Neuronal stem cell (in vitro differentiated cells): ENCODE measurements around the gene FRMD6.

Source experiments
- DNase-seq: peaks from one replicate; pipeline ENCODE4 v3.0.0-alpha.2; 2013; ENCODE audit warnings: low spot score
- H2AFZ ChIP-seq: one replicate; pipeline ENCODE4 v1.6.1; 2013; ENCODE audit warnings: mild to moderate bottlenecking, low read length, inconsistent platforms
- H2AK5ac ChIP-seq: 2 replicates; pipeline ENCODE4 v1.6.1; 2013; ENCODE audit warnings: low read depth, mild to moderate bottlenecking, inconsistent platforms, low read length, moderate library complexity, mixed read lengths
- H2BK120ac ChIP-seq: 2 replicates; pipeline ENCODE4 v1.6.1; 2013; ENCODE audit warnings: low read depth, mild to moderate bottlenecking, inconsistent platforms, low read length, moderate library complexity, mixed read lengths
- H2BK12ac ChIP-seq: one replicate; pipeline ENCODE4 v1.6.1; 2013; ENCODE audit warnings: low read length, inconsistent platforms
- H2BK15ac ChIP-seq: 2 replicates; pipeline ENCODE4 v1.6.1; 2013; ENCODE audit warnings: mild to moderate bottlenecking, low read length, inconsistent platforms, mixed read lengths
- H2BK5ac ChIP-seq: one replicate; pipeline ENCODE4 v1.6.1; 2013; ENCODE audit warnings: inconsistent platforms, mild to moderate bottlenecking, low read length, moderate library complexity
- H3K14ac ChIP-seq: one replicate; pipeline ENCODE4 v1.6.1; 2013; ENCODE audit warnings: low read length, inconsistent platforms
- H3K18ac ChIP-seq: 2 replicates; pipeline ENCODE4 v1.6.1; 2013; ENCODE audit warnings: low read length, inconsistent platforms
- H3K23ac ChIP-seq: 2 replicates; pipeline ENCODE4 v1.6.1; 2013; ENCODE audit warnings: low read depth, mild to moderate bottlenecking, mixed read lengths, low read length, inconsistent platforms; ENCODE audit not compliant: poor library complexity
- H3K27ac ChIP-seq: replicated peaks from 3 replicates; pipeline ENCODE4 v1.5.1; 2013; ENCODE audit warnings: low read length, inconsistent platforms
- H3K27me3 ChIP-seq, 3 experiments: 2 replicates each; pipeline ENCODE4 v1.6.1; 2013; ENCODE audit warnings: low read length in 3 of 3, mild to moderate bottlenecking in 2 of 3, inconsistent platforms in 1 of 3, low read depth in 1 of 3, mixed read lengths in 1 of 3, moderate library complexity in 1 of 3; ENCODE audit not compliant: control insufficient read depth in 3 of 3, insufficient read depth in 3 of 3
- H3K36me3 ChIP-seq, 2 donors: replicated peaks in 1 of 2; 2 replicates each; pipeline ENCODE4 v1.6.1; 2013; ENCODE audit warnings: low read length in 2 of 2; ENCODE audit not compliant: control insufficient read depth in 2 of 2, insufficient read depth in 2 of 2
- H3K4ac ChIP-seq: 2 replicates; pipeline ENCODE4 v1.6.1; 2013; ENCODE audit warnings: inconsistent platforms, mild to moderate bottlenecking, low read length, moderate library complexity
- H3K4me1 ChIP-seq, 2 donors: 1 replicate in 1 of 2; 2 replicates in 1 of 2; pipeline ENCODE4 v1.6.1; 2013; ENCODE audit warnings: low read length in 2 of 2, low read depth in 1 of 2; ENCODE audit not compliant: control insufficient read depth in 2 of 2, insufficient read depth in 1 of 2
- H3K4me2 ChIP-seq: one replicate; pipeline ENCODE4 v1.6.1; 2013; ENCODE audit warnings: mild to moderate bottlenecking, low read length, inconsistent platforms; ENCODE audit not compliant: insufficient read depth, poor library complexity, severe bottlenecking
- H3K4me3 ChIP-seq, 2 donors: 2 replicates each; pipeline ENCODE4 v1.5.1; 2013; ENCODE audit warnings: low read length in 2 of 2, mild to moderate bottlenecking in 2 of 2, inconsistent platforms in 1 of 2, moderate library complexity in 1 of 2
- H3K79me1 ChIP-seq: one replicate; pipeline ENCODE4 v1.6.1; 2013; ENCODE audit warnings: low read depth, mild to moderate bottlenecking, inconsistent platforms, low read length, moderate library complexity
- H3K9ac ChIP-seq: one replicate; pipeline ENCODE4 v1.6.1; 2013; ENCODE audit warnings: mild to moderate bottlenecking, low read depth, low read length, inconsistent platforms; ENCODE audit not compliant: poor library complexity
- H3K9me3 ChIP-seq, 2 donors: replicated peaks in 1 of 2; 2 replicates each; pipeline versions ENCODE3 to v1.6.1; 2013; ENCODE audit warnings: low read length in 2 of 2, mild to moderate bottlenecking in 2 of 2, inconsistent platforms in 1 of 2, low read depth in 1 of 2, mixed read lengths in 1 of 2, moderate library complexity in 1 of 2; ENCODE audit not compliant: control insufficient read depth in 2 of 2, insufficient read depth in 1 of 2
- H4K8ac ChIP-seq: one replicate; pipeline ENCODE4 v1.6.1; 2013; ENCODE audit warnings: low read depth, mild to moderate bottlenecking, inconsistent platforms, low read length, moderate library complexity
- H4K91ac ChIP-seq: one replicate; pipeline ENCODE4 v1.6.1; 2013; ENCODE audit warnings: low read length, low read depth, mild to moderate bottlenecking, inconsistent platforms; ENCODE audit not compliant: poor library complexity
- WGBS, 2 donors: extraction: QIAGEN DNeasy Blood & Tissue Kit; methylation state at CpG; one replicate each; pipeline ENCODE4 v1.1.7; 2013; ENCODE audit warnings: missing lambda C conversion rate in 2 of 2, mixed read lengths in 1 of 2; ENCODE audit not compliant: insufficient read length in 2 of 2, insufficient replicate concordance in 1 of 2; ENCODE audit errors: extremely low coverage in 2 of 2; 5-methylcytosine and 5-hydroxymethylcytosine counted together

The FRMD6 gene

GRCh38 chr14:51684760-51685159 is 33.0 kb downstream of the FRMD6 start:
- Histone ChIP-seq H3K4me2 (no peak overlapping the region), H3K23ac (no peak overlapping the region), H3K9me3 (no peaks in the 10 kb centered on the region), H3K27me3 (no peaks in the 10 kb centered on the region), H2BK120ac (no peak overlapping the region), H4K8ac (no peak overlapping the region), H2AK5ac (no peak overlapping the region), H3K27ac (no peak overlapping the region), H3K18ac (no peak overlapping the region), H3K36me3 (peaks cover 0 to 2% of the 10 kb centered on the region in 2 donors), H3K4me1 (peaks cover 0 to 2% of the 10 kb centered on the region in 2 donors), H2BK15ac (no peak overlapping the region), H2BK12ac (no peak overlapping the region), H4K91ac (no peak overlapping the region), H3K79me1 (no peaks in the 10 kb centered on the region), H2BK5ac (no peak overlapping the region), H3K14ac (no peak overlapping the region), H2AFZ (no peak overlapping the region), H3K4me3 (no peak overlapping the region), H3K4ac (no peak overlapping the region), H3K9ac (no peak overlapping the region)
- no peak for DNase-seq

DNA sequence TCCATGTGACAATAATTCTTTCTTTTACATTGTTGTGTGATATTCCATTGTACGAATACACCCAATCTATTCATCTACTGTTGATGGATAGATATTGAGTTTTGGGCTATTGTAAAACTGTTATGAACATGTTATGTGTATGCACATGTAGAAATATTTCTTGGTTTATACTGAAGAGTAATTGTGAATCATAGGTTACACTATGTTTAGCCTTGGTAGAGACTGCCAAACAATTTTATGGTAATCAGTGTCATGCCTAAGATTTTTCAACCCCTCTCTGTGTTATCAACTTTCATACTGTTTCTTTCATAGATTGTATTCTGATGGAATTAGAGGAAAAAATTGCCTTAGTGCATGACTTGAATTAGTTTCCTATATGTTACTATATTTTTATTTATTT is 39.5 kb downstream of the FRMD6 start:
- Histone ChIP-seq H3K4me2 (no peak overlapping the region), H3K14ac (no peak overlapping the region), H4K91ac (no peak overlapping the region), H3K4ac (no peak overlapping the region), H4K8ac (no peak overlapping the region), H2AFZ (no peak overlapping the region), H2AK5ac (no peak overlapping the region), H3K27me3 (no peaks in the 10 kb centered on the region), H3K36me3 (peaks cover 0 to 10% of the 10 kb centered on the region in 2 donors), H3K4me3 (no peak overlapping the region), H3K18ac (no peak overlapping the region), H3K4me1 (no peaks in the 10 kb centered on the region), H3K27ac (no peak overlapping the region), H3K23ac (no peak overlapping the region), H3K79me1 (no peaks in the 10 kb centered on the region), H2BK5ac (no peak overlapping the region), H2BK12ac (no peak overlapping the region), H2BK15ac (no peak overlapping the region), H3K9ac (no peak overlapping the region), H3K9me3 (no peaks in the 10 kb centered on the region), H2BK120ac (no peak overlapping the region)
- no CpG with 5 or more reads among the region's 1 CpG for WGBS, 2 donors
- DNase-seq = no peak

- Histone ChIP-seq H2BK15ac (no peak overlapping the region), H3K36me3 (peaks cover 0 to 10% of the 10 kb centered on the region in 2 donors), H3K79me1 (no peaks in the 10 kb centered on the region), H2BK120ac (no peak overlapping the region), H3K4me3 (no peak overlapping the region), H3K18ac (no peak overlapping the region), H3K9ac (no peak overlapping the region), H3K4me1 (no peaks in the 10 kb centered on the region), H3K4me2 (no peak overlapping the region), H2BK12ac (no peak overlapping the region), H2BK5ac (no peak overlapping the region), H4K8ac (no peak overlapping the region), H3K27ac (no peak overlapping the region), H3K9me3 (no peaks in the 10 kb centered on the region), H2AK5ac (no peak overlapping the region), H2AFZ (no peak overlapping the region), H3K14ac (no peak overlapping the region), H3K23ac (no peak overlapping the region), H3K27me3 (no peaks in the 10 kb centered on the region), H4K91ac (no peak overlapping the region), H3K4ac (no peak overlapping the region)
- DNase-seq = no peak
- WGBS, 2 donors = no CpG with 5 or more reads among the region's 3 CpGs
These were observed 40.9 kb downstream of the FRMD6 start for GRCh38 chr14:51692646-51693045.

DNA sequence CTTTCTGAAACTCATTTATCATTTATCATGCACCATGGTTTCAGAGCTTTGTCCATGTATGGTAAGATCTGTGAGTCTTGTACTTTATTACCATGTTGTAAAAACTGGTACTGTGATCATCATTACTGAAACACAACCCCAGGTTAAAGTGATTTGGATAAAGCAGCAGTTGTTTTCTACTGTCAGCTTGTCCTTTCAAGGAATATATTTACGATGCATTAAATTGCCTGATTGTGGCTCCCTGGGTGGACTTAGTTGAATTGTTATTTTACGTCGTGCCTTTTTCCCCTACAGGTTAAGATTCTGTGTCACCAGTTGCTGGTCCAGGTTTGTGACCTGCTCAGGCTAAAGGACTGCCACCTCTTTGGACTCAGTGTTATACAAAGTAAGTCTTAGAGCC is 46.1 kb downstream of the FRMD6 start:
- no peak overlapping the region for H3K4me2 ChIP-seq
- no peaks in the 10 kb centered on the region for H3K9me3 ChIP-seq
- no CpG with 5 or more reads among the region's 3 CpGs for WGBS, 2 donors
- DNase-seq = no peak
- H4K8ac ChIP-seq = no peak overlapping the region
- no peak overlapping the region for H2BK15ac ChIP-seq
- no peaks in the 10 kb centered on the region for H3K36me3 ChIP-seq
- no peak overlapping the region for H2AK5ac ChIP-seq
- H3K27ac ChIP-seq = no peak overlapping the region
- H3K27me3 ChIP-seq = no peaks in the 10 kb centered on the region
- H4K91ac ChIP-seq = no peak overlapping the region
- H3K14ac ChIP-seq = no peak overlapping the region
- H3K23ac ChIP-seq = no peak overlapping the region
- H2AFZ ChIP-seq = no peak overlapping the region
- no peaks in the 10 kb centered on the region for H3K4me1 ChIP-seq
- no peak overlapping the region for H3K9ac ChIP-seq
- H3K4me3 ChIP-seq = no peak overlapping the region
- H2BK5ac ChIP-seq = no peak overlapping the region
- H3K79me1 ChIP-seq = no peaks in the 10 kb centered on the region
- no peak overlapping the region for H3K4ac ChIP-seq
- H3K18ac ChIP-seq = no peak overlapping the region
- H2BK12ac ChIP-seq = no peak overlapping the region
- H2BK120ac ChIP-seq = no peak overlapping the region
